GM12878 (cell line): Measurements from ENCODE around the gene KIAA2012.

Source experiments
- CHD2 ChIP-seq: IDR thresholded peaks from 2 replicates; pipeline ENCODE4 v1.6.1; 2011; ENCODE audit warnings: low read depth, low read length, improper control_type of control experiment, borderline replicate concordance
- ESRRA ChIP-seq: IDR thresholded peaks from 2 replicates; pipeline ENCODE4 v1.6.1; 2012; ENCODE audit warnings: mild to moderate bottlenecking, low read length, improper control_type of control experiment
- GABPA ChIP-seq: IDR thresholded peaks from 2 replicates; pipeline ENCODE4 v1.6.1; 2014; ENCODE audit warnings: antibody characterized with exemption, low read depth, mild to moderate bottlenecking, inconsistent platforms
- POLR2A ChIP-seq: IDR thresholded peaks from 2 replicates; pipeline ENCODE4 v1.6.1; 2011; ENCODE audit warnings: low read depth, mild to moderate bottlenecking, low read length
- TF ChIP-seq, protein P1 (sequence below), 3 experiments: IDR thresholded peaks in 2 of 3; conservative IDR thresholded peaks in 1 of 3; 2 replicates each; pipeline ENCODE4 v1.5.1; 2011; ENCODE audit warnings: low read depth in 3 of 3, low read length in 3 of 3, mild to moderate bottlenecking in 3 of 3, control low read depth in 2 of 3, moderate library complexity in 2 of 3, inconsistent platforms in 1 of 3, mixed read lengths in 1 of 3; ENCODE audit not compliant: control insufficient read depth in 2 of 3, insufficient read depth in 1 of 3; ENCODE audit errors: extremely low read depth in 1 of 3
- TF ChIP-seq, protein P2 (sequence below): IDR thresholded peaks from 2 replicates; pipeline ENCODE4 v1.6.1; 2011; ENCODE audit warnings: low read depth, low read length, improper control_type of control experiment, borderline replicate concordance
- TF ChIP-seq, protein P3 (sequence below): fragments of 450-650 bp; IDR thresholded peaks from 2 replicates; pipeline ENCODE4 v1.6.1; 2017; ENCODE audit warnings: antibody characterized with exemption, mild to moderate bottlenecking, moderate library complexity
- TF ChIP-seq, protein P4 (sequence below): fragments of 450-650 bp; IDR thresholded peaks from 2 replicates; pipeline ENCODE4 v1.6.1; 2016; ENCODE audit warnings: mild to moderate bottlenecking
- TF ChIP-seq, protein P5 (sequence below): fragments of 450-650 bp; IDR thresholded peaks from 2 replicates; pipeline ENCODE4 v1.6.1; 2017; ENCODE audit warnings: low read depth, mild to moderate bottlenecking, moderate library complexity

DNA sequence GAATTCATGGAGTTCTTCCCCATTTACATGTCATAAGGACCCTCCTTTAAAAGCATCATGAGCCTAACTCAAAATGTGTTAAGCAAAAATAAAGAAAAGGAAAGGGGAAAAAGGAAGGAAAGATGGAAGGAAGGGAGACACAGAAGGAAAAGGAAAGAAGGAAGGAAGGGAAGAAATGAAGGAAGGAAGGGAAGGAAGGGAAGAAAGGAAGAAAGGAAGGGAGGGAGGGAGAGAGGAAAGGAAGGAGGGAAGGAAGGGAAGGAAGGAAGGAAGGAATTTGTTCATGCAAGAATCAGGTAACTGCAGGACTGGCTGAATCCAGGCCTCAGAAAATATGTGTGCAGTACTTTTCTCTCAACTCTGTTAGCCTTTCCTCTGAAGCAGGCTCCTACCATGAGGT lies 32.0 kb downstream of the KIAA2012 start:
- TF ChIP-seq POLR2A (no peak), GABPA (no peak), ESRRA (no peak), CHD2 (no peak)
- TF ChIP-seq, protein P1, sequence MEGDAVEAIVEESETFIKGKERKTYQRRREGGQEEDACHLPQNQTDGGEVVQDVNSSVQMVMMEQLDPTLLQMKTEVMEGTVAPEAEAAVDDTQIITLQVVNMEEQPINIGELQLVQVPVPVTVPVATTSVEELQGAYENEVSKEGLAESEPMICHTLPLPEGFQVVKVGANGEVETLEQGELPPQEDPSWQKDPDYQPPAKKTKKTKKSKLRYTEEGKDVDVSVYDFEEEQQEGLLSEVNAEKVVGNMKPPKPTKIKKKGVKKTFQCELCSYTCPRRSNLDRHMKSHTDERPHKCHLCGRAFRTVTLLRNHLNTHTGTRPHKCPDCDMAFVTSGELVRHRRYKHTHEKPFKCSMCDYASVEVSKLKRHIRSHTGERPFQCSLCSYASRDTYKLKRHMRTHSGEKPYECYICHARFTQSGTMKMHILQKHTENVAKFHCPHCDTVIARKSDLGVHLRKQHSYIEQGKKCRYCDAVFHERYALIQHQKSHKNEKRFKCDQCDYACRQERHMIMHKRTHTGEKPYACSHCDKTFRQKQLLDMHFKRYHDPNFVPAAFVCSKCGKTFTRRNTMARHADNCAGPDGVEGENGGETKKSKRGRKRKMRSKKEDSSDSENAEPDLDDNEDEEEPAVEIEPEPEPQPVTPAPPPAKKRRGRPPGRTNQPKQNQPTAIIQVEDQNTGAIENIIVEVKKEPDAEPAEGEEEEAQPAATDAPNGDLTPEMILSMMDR (IDR thresholded peaks at IDR 0.05 in 2 of 3, conservative IDR thresholded peaks at IDR 0.05 in 1 of 3; ENCODE audit: control insufficient read depth in 2 of 3, extremely low read depth in 1 of 3, insufficient read depth in 1 of 3, low read depth in 3 of 3, low read length in 3 of 3) = no peak
- TF ChIP-seq, protein P2, sequence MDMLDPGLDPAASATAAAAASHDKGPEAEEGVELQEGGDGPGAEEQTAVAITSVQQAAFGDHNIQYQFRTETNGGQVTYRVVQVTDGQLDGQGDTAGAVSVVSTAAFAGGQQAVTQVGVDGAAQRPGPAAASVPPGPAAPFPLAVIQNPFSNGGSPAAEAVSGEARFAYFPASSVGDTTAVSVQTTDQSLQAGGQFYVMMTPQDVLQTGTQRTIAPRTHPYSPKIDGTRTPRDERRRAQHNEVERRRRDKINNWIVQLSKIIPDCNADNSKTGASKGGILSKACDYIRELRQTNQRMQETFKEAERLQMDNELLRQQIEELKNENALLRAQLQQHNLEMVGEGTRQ = no peak
- TF ChIP-seq, protein P3, sequence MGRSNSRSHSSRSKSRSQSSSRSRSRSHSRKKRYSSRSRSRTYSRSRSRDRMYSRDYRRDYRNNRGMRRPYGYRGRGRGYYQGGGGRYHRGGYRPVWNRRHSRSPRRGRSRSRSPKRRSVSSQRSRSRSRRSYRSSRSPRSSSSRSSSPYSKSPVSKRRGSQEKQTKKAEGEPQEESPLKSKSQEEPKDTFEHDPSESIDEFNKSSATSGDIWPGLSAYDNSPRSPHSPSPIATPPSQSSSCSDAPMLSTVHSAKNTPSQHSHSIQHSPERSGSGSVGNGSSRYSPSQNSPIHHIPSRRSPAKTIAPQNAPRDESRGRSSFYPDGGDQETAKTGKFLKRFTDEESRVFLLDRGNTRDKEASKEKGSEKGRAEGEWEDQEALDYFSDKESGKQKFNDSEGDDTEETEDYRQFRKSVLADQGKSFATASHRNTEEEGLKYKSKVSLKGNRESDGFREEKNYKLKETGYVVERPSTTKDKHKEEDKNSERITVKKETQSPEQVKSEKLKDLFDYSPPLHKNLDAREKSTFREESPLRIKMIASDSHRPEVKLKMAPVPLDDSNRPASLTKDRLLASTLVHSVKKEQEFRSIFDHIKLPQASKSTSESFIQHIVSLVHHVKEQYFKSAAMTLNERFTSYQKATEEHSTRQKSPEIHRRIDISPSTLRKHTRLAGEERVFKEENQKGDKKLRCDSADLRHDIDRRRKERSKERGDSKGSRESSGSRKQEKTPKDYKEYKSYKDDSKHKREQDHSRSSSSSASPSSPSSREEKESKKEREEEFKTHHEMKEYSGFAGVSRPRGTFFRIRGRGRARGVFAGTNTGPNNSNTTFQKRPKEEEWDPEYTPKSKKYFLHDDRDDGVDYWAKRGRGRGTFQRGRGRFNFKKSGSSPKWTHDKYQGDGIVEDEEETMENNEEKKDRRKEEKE = no peak
- TF ChIP-seq, protein P4, sequence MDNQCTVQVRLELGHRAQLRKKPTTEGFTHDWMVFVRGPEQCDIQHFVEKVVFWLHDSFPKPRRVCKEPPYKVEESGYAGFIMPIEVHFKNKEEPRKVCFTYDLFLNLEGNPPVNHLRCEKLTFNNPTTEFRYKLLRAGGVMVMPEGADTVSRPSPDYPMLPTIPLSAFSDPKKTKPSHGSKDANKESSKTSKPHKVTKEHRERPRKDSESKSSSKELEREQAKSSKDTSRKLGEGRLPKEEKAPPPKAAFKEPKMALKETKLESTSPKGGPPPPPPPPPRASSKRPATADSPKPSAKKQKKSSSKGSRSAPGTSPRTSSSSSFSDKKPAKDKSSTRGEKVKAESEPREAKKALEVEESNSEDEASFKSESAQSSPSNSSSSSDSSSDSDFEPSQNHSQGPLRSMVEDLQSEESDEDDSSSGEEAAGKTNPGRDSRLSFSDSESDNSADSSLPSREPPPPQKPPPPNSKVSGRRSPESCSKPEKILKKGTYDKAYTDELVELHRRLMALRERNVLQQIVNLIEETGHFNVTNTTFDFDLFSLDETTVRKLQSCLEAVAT = no peak
- TF ChIP-seq, protein P5, sequence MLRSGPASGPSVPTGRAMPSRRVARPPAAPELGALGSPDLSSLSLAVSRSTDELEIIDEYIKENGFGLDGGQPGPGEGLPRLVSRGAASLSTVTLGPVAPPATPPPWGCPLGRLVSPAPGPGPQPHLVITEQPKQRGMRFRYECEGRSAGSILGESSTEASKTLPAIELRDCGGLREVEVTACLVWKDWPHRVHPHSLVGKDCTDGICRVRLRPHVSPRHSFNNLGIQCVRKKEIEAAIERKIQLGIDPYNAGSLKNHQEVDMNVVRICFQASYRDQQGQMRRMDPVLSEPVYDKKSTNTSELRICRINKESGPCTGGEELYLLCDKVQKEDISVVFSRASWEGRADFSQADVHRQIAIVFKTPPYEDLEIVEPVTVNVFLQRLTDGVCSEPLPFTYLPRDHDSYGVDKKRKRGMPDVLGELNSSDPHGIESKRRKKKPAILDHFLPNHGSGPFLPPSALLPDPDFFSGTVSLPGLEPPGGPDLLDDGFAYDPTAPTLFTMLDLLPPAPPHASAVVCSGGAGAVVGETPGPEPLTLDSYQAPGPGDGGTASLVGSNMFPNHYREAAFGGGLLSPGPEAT = no peak
